GM23248 (cell line): Measurements from ENCODE around the gene CLSTN2. TPM values are rescaled to one million over a fixed set of nuclear protein-coding genes. Genes with fewer than 3 reads are reported as not detected.

Experiments used
- DNase-seq: peaks from one replicate; pipeline ENCODE4 v3.0.0-alpha.2; 2015
- H2AFZ ChIP-seq: fragments of 200-600 bp; sonication (generic); 2 replicates; pipeline ENCODE4 v1.6.1; 2016; ENCODE audit warnings: antibody characterized with exemption
- H3F3A ChIP-seq: fragments of 200-600 bp; sonication (generic); 2 replicates; pipeline ENCODE4 v1.6.1; 2016; ENCODE audit warnings: mild to moderate bottlenecking, antibody characterized with exemption, mixed run types; ENCODE audit not compliant: insufficient read depth
- H3K27ac ChIP-seq: fragments of 200-600 bp; sonication (generic); 2 replicates; pipeline ENCODE4 v1.5.1; 2016; ENCODE audit warnings: mild to moderate bottlenecking
- H3K27me3 ChIP-seq: fragments of 200-600 bp; sonication (generic); replicated peaks from 2 replicates; pipeline ENCODE4 v1.6.1; 2016; ENCODE audit warnings: mild to moderate bottlenecking; ENCODE audit not compliant: insufficient read depth
- H3K36me3 ChIP-seq: fragments of 200-600 bp; sonication (generic); 2 replicates; pipeline ENCODE4 v1.6.1; 2016; ENCODE audit warnings: low read depth, mild to moderate bottlenecking
- H3K4me1 ChIP-seq: fragments of 200-600 bp; sonication (generic); 2 replicates; pipeline ENCODE4 v1.6.1; 2016; ENCODE audit warnings: mild to moderate bottlenecking; ENCODE audit not compliant: insufficient read depth
- H3K4me2 ChIP-seq: fragments of 200-600 bp; sonication (generic); one replicate; pipeline ENCODE4 v1.6.1; 2016; ENCODE audit warnings: mild to moderate bottlenecking; ENCODE audit not compliant: unreplicated experiment
- H3K4me3 ChIP-seq: fragments of 200-600 bp; sonication (generic); 2 replicates; pipeline ENCODE4 v1.5.1; 2016; ENCODE audit warnings: mild to moderate bottlenecking
- H3K79me2 ChIP-seq: fragments of 200-600 bp; sonication (generic); 2 replicates; pipeline ENCODE4 v1.6.1; 2016; ENCODE audit warnings: mild to moderate bottlenecking; ENCODE audit not compliant: insufficient read depth
- H3K9ac ChIP-seq: fragments of 200-600 bp; sonication (generic); 2 replicates; pipeline ENCODE4 v1.6.1; 2016; ENCODE audit warnings: mild to moderate bottlenecking
- H3K9me2 ChIP-seq: fragments of 200-600 bp; sonication (generic); 2 replicates; pipeline ENCODE4 v1.6.1; 2016; ENCODE audit warnings: mixed run types, mild to moderate bottlenecking, moderate library complexity; ENCODE audit not compliant: insufficient read depth
- H3K9me3 ChIP-seq: fragments of 200-600 bp; sonication (generic); one replicate; pipeline ENCODE4 v1.6.1; 2017; ENCODE audit warnings: low read depth
- H4K20me1 ChIP-seq: fragments of 200-600 bp; sonication (generic); 2 replicates; pipeline ENCODE4 v1.6.0; 2016; ENCODE audit not compliant: insufficient read depth
- EZH2 ChIP-seq: fragments of 200-600 bp; sonication (generic); IDR thresholded peaks from 2 replicates; pipeline ENCODE4 v1.6.1; 2018; ENCODE audit warnings: antibody characterized with exemption, mild to moderate bottlenecking; ENCODE audit not compliant: insufficient read depth, poor library complexity, severe bottlenecking
- EZH2phosphoT487 ChIP-seq: fragments of 200-600 bp; sonication (generic); IDR thresholded peaks from 2 replicates; pipeline ENCODE4 v1.6.1; 2018; ENCODE audit warnings: antibody characterized with exemption, moderate library complexity, mild to moderate bottlenecking, low read depth; ENCODE audit not compliant: insufficient read depth
- WGBS, 2 experiments: methylation state at CpG; one replicate each; pipeline ENCODE4 v1.1.6; 2015 to 2017; ENCODE audit warnings: low lambda C conversion rate in 2 of 2, low coverage in 1 of 2; ENCODE audit errors: missing lambda C conversion rate in 2 of 2; 5-methylcytosine and 5-hydroxymethylcytosine counted together
- in situ Hi-C: fragments of 300-500 bp; cut with MboI; formaldehyde crosslinking; loops from 2 replicates; pipeline ENCODE4 v1.15.0; 2020
- polyA plus RNA-seq: library from polyadenylated mRNA; unstranded; fragments of >200 nt; fragmentation: Nextera tagmentation; extraction: Ambion mirVana; gene quantifications from 2 replicates; pipeline ENCODE4 v1.2.1, GENCODE V29; 2016
- total RNA-seq: library from RNA; depleted of rRNA; stranded (reverse); fragments of >200 nt; shearing (Covaris generic); gene quantifications from 2 replicates; pipeline ENCODE4 v1.2.3, GENCODE V29; 2014

Gene CLSTN2
- total and polyA plus RNA-seq, 2 experiments from 2014 or later = not detected

- H4K20me1 ChIP-seq = no peaks in the 10 kb centered on the region
- H3K9me3 ChIP-seq = no peaks in the 10 kb centered on the region
- no peaks in the 10 kb centered on the region for H3F3A ChIP-seq
- no peaks in the 10 kb centered on the region for H3K79me2 ChIP-seq
- TF ChIP-seq EZH2phosphoT487 = no peak
- no peak for TF ChIP-seq EZH2
- DNase-seq = no peak
- no peak overlapping the region for H2AFZ ChIP-seq
- 56 to 60% methylated on average over 5 of the region's 5 CpGs for WGBS, 2 experiments
- no peaks in the 10 kb centered on the region for H3K4me1 ChIP-seq
- H3K4me2 ChIP-seq = no peak overlapping the region
- H3K27ac ChIP-seq = no peak overlapping the region
- H3K36me3 ChIP-seq = no peaks in the 10 kb centered on the region
- H3K9ac ChIP-seq = no peak overlapping the region
- in situ Hi-C loops = no loop called here
- no peaks in the 10 kb centered on the region for H3K9me2 ChIP-seq
- H3K4me3 ChIP-seq = no peak overlapping the region
- H3K27me3 ChIP-seq = no peaks in the 10 kb centered on the region
Observed at GRCh38 chr3:140395134-140396075, 460.4 kb downstream of the CLSTN2 start.

GRCh38 chr3:140396110-140396509 is 461.1 kb downstream of the CLSTN2 start:
- in situ Hi-C loops = no loop called here

GRCh38 chr3:140397847-140398246 is 462.9 kb downstream of the CLSTN2 start:
- no peaks in the 10 kb centered on the region for H3K9me3 ChIP-seq
- TF ChIP-seq EZH2 (no peak), EZH2phosphoT487 (no peak)
- H2AFZ ChIP-seq = no peak overlapping the region
- no peaks in the 10 kb centered on the region for H3F3A ChIP-seq
- H3K27me3 ChIP-seq = no peaks in the 10 kb centered on the region; the same call in 1 of the 2 replicates
- in situ Hi-C loops = no loop called here
- no peaks in the 10 kb centered on the region for H4K20me1 ChIP-seq
- H3K9me2 ChIP-seq = no peaks in the 10 kb centered on the region
- no peak overlapping the region for H3K4me2 ChIP-seq
- no peak overlapping the region for H3K4me3 ChIP-seq
- H3K79me2 ChIP-seq = no peaks in the 10 kb centered on the region
- H3K4me1 ChIP-seq = no peaks in the 10 kb centered on the region
- H3K9ac ChIP-seq = no peak overlapping the region
- no peak overlapping the region for H3K27ac ChIP-seq
- no peaks in the 10 kb centered on the region for H3K36me3 ChIP-seq
- DNase-seq = no peak

More at GRCh38 chr3:140396110-140396509, 461.1 kb downstream of the CLSTN2 start:
- Histone ChIP-seq H3K27me3 (no peaks in the 10 kb centered on the region; the same call in 1 of the 2 replicates), H3K79me2 (no peaks in the 10 kb centered on the region), H3K4me3 (no peak overlapping the region), H2AFZ (no peak overlapping the region), H3K4me1 (no peaks in the 10 kb centered on the region), H3K9me2 (no peaks in the 10 kb centered on the region), H3K9me3 (no peaks in the 10 kb centered on the region), H3K36me3 (no peaks in the 10 kb centered on the region), H3K27ac (no peak overlapping the region), H3K9ac (no peak overlapping the region), H4K20me1 (no peaks in the 10 kb centered on the region), H3K4me2 (no peak overlapping the region), H3F3A (no peaks in the 10 kb centered on the region)
- no peak for DNase-seq
- 31 to 37% methylated on average over 3 of the region's 3 CpGs for WGBS, 2 experiments
- TF ChIP-seq EZH2 (no peak), EZH2phosphoT487 (no peak)

GRCh38 chr3:140398387-140398786 is 463.4 kb downstream of the CLSTN2 start:
- no peak overlapping the region for H3K4me2 ChIP-seq
- no peaks in the 10 kb centered on the region; the same call in 1 of the 2 replicates for H3K27me3 ChIP-seq
- H3K79me2 ChIP-seq = no peaks in the 10 kb centered on the region
- no peaks in the 10 kb centered on the region for H3K9me2 ChIP-seq
- in situ Hi-C loops = no loop called here
- H3K9ac ChIP-seq = no peak overlapping the region
- TF ChIP-seq EZH2 (no peak), EZH2phosphoT487 (no peak)
- no peak for DNase-seq
- H2AFZ ChIP-seq = no peak overlapping the region
- H4K20me1 ChIP-seq = no peaks in the 10 kb centered on the region
- WGBS, 2 experiments = 59 to 67% methylated on average over 2 of the region's 2 CpGs
- H3K4me1 ChIP-seq = no peaks in the 10 kb centered on the region
- H3K4me3 ChIP-seq = no peak overlapping the region
- H3K36me3 ChIP-seq = no peaks in the 10 kb centered on the region
- H3K27ac ChIP-seq = no peak overlapping the region
- H3K9me3 ChIP-seq = no peaks in the 10 kb centered on the region
- no peaks in the 10 kb centered on the region for H3F3A ChIP-seq
